ENCODE results near the gene SPINK4.

GRCh38 chr9:33192493-33193255 lies 47.3 kb upstream of the SPINK4 start:
- TF ChIP-seq, protein P1, sequence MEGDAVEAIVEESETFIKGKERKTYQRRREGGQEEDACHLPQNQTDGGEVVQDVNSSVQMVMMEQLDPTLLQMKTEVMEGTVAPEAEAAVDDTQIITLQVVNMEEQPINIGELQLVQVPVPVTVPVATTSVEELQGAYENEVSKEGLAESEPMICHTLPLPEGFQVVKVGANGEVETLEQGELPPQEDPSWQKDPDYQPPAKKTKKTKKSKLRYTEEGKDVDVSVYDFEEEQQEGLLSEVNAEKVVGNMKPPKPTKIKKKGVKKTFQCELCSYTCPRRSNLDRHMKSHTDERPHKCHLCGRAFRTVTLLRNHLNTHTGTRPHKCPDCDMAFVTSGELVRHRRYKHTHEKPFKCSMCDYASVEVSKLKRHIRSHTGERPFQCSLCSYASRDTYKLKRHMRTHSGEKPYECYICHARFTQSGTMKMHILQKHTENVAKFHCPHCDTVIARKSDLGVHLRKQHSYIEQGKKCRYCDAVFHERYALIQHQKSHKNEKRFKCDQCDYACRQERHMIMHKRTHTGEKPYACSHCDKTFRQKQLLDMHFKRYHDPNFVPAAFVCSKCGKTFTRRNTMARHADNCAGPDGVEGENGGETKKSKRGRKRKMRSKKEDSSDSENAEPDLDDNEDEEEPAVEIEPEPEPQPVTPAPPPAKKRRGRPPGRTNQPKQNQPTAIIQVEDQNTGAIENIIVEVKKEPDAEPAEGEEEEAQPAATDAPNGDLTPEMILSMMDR (IDR thresholded peaks at IDR 0.05): no peak
- TF ChIP-seq POLR2A (IDR thresholded peaks at IDR 0.05): no peak
